ENCODE results near the gene CHST5. TPM values are rescaled to one million over a fixed set of nuclear protein-coding genes. Genes with fewer than 3 reads are reported as not detected.

CHST5 gene
- total and polyA plus RNA-seq, 2 experiments from 2014 or later = not detected

GRCh38 chr16:75570396-75571065 is 34.6 kb upstream of the CHST5 start:
- no peak for ATAC-seq
- no peak overlapping the region for H3K4me3 Mint-ChIP-seq
- H3K4me3 ChIP-seq = no peak overlapping the region
- no peak overlapping the region for H2AFZ ChIP-seq
- H3K36me3 Mint-ChIP-seq (ENCODE audit: low read depth) = peaks cover 56% of the 10 kb centered on the region
- peaks cover 10% of the 10 kb centered on the region for H3K4me1 Mint-ChIP-seq
- no peak for DNase-seq (ENCODE audit: low spot score)
- H3K4me1 ChIP-seq (ENCODE audit: insufficient read depth) = peaks cover 8% of the 10 kb centered on the region; the same call in 1 of the 2 replicates
- H3K27me3 ChIP-seq (ENCODE audit: insufficient read depth) = no peaks in the 10 kb centered on the region
- peaks cover 21% of the 10 kb centered on the region for H3K79me2 ChIP-seq (replicated peaks; ENCODE audit: insufficient read depth)
- no peaks in the 10 kb centered on the region for H3K9me3 Mint-ChIP-seq
- H3K4me2 ChIP-seq = no peak overlapping the region
- H3K36me3 ChIP-seq (ENCODE audit: insufficient read depth) = peaks cover 24% of the 10 kb centered on the region; the same call in 1 of the 2 replicates
- H3F3A ChIP-seq (replicated peaks; ENCODE audit: low read depth) = peaks cover 3% of the 10 kb centered on the region; the same call in 1 of the 2 replicates
- peaks cover 8% of the 10 kb centered on the region for H3K27me3 Mint-ChIP-seq (ENCODE audit: insufficient read depth, low read depth, poor library complexity)
- TF ChIP-seq CTCF (conservative IDR thresholded peaks at IDR 0.05; ENCODE audit: low read depth in 2 of 2) (no peak), EZH2phosphoT487 (IDR thresholded peaks at IDR 0.05; ENCODE audit: unreplicated experiment) (no peak), JUNB (IDR thresholded peaks at IDR 0.05; ENCODE audit: unreplicated experiment) (no peak), ZNF462 (CRISPR knock-in tag; IDR thresholded peaks at IDR 0.05) (no peak), ZNF331 (CRISPR knock-in tag; IDR thresholded peaks at IDR 0.05; ENCODE audit: low read depth) (no peak)
- H4K20me1 ChIP-seq (replicated peaks; ENCODE audit: insufficient read depth) = peaks cover 25% of the 10 kb centered on the region
- H3K27ac ChIP-seq (ENCODE audit: low read depth) = no peak overlapping the region
- H3K27ac Mint-ChIP-seq = no peak overlapping the region
- no peaks in the 10 kb centered on the region for H3K9me2 ChIP-seq (ENCODE audit: insufficient read depth)

All from GM23338 (cell line).